Anterior cingulate cortex (tissue), 58 donors: ENCODE results near the gene SYDE1.

ENCODE experiments used
- DNase-seq, 58 donors: peaks; one replicate each; lab custom pipeline; 2025; lab: John Stamatoyannopoulos, UW

Gene SYDE1

GRCh38 chr19:15161028-15161984, 54.1 kb downstream of the SYDE1 start:
- DNase-seq: no peak
